ENCODE measurements around the gene EPRS1. TPM values are rescaled to one million over a fixed set of nuclear protein-coding genes. Genes with fewer than 3 reads are reported as not detected.

EPRS1 gene
- total RNA-seq, 2 donors from 2014 or later: 85.9 to 93.3 TPM

- Histone ChIP-seq H3K9ac (ENCODE audit: extremely low read depth, low read length, poor library complexity, severe bottlenecking) (no peak overlapping the region), H3K27me3 (ENCODE audit: control insufficient read depth, insufficient read depth, low read length, poor library complexity, severe bottlenecking) (no peaks in the 10 kb centered on the region), H3K4me1 (ENCODE audit: control insufficient read depth, insufficient read depth, low read length) (no peaks in the 10 kb centered on the region), H3K9me3 (ENCODE audit: control insufficient read depth, low read length) (no peaks in the 10 kb centered on the region), H3K27ac (ENCODE audit: low read depth, low read length) (no peak overlapping the region), H3K36me3 (ENCODE audit: control insufficient read depth, insufficient read depth, low read length) (peaks cover 65% of the 10 kb centered on the region), H3K4me3 (ENCODE audit: low read length) (no peak overlapping the region)
- 92 to 96% methylated on average over 3 to 4 of the region's 4 CpGs for WGBS, 2 experiments (ENCODE audit: insufficient coverage in 1 of 2, insufficient read length in 1 of 2)
- Mint-ChIP-seq H3K27me3 (ENCODE audit: insufficient read depth) (no peaks in the 10 kb centered on the region), H3K4me3 (no peak overlapping the region), H3K36me3 (ENCODE audit: low read depth) (peaks cover 32% of the 10 kb centered on the region), H3K9me3 (no peaks in the 10 kb centered on the region), H3K27ac (no peak overlapping the region), H3K4me1 (no peaks in the 10 kb centered on the region)
- DNase-seq: no peak
- TF ChIP-seq CTCF (conservative IDR thresholded peaks at IDR 0.05): no peak
Observed at GRCh38 chr1:220001095-220001501, 45.2 kb downstream of the EPRS1 start.

GRCh38 chr1:219999821-220000220 lies 46.5 kb downstream of the EPRS1 start:
- Histone ChIP-seq H3K36me3 (ENCODE audit: control insufficient read depth, insufficient read depth, low read length) (peaks cover 70% of the 10 kb centered on the region), H3K27ac (ENCODE audit: low read depth, low read length) (no peak overlapping the region), H3K27me3 (ENCODE audit: control insufficient read depth, insufficient read depth, low read length, poor library complexity, severe bottlenecking) (no peaks in the 10 kb centered on the region), H3K9me3 (ENCODE audit: control insufficient read depth, low read length) (no peaks in the 10 kb centered on the region), H3K4me3 (ENCODE audit: low read length) (no peak overlapping the region), H3K9ac (ENCODE audit: extremely low read depth, low read length, poor library complexity, severe bottlenecking) (no peak overlapping the region), H3K4me1 (ENCODE audit: control insufficient read depth, insufficient read depth, low read length) (no peaks in the 10 kb centered on the region)
- Mint-ChIP-seq H3K27ac (no peak overlapping the region), H3K4me1 (no peaks in the 10 kb centered on the region), H3K9me3 (no peaks in the 10 kb centered on the region), H3K27me3 (ENCODE audit: insufficient read depth) (no peaks in the 10 kb centered on the region), H3K36me3 (ENCODE audit: low read depth) (peaks cover 33% of the 10 kb centered on the region), H3K4me3 (no peak overlapping the region)
- TF ChIP-seq CTCF (conservative IDR thresholded peaks at IDR 0.05): no peak
- 84% methylated on average over 4 of the region's 4 CpGs; no CpG with 5 or more reads in 1 of the 2 experiments for WGBS, 2 experiments (ENCODE audit: insufficient coverage in 1 of 2, insufficient read length in 1 of 2)
- DNase-seq: no peak

Other genes with a start within 250 kb of the EPRS1 start
- gene SLC30A10, start 117.9 kb downstream of the EPRS1 start, total RNA-seq: under 1 TPM in 1 of 2 donors, not detected in 1; 0.09 TPM
- gene BPNT1, start 43.3 kb upstream of the EPRS1 start, total RNA-seq: 10 to 100 TPM; 13.1 to 15.6 TPM
- gene IARS2, start 47.6 kb upstream of the EPRS1 start, total RNA-seq: 10 to 100 TPM; 78.2 to 89.4 TPM
- 10 to 100 TPM; 39.3 to 50.4 TPM for gene RAB3GAP2, start 225.9 kb upstream of the EPRS1 start, total RNA-seq